ENCODE measurements around the gene IL17B.
A peak's percentile ranks its signal among the peaks of the same experiment; 100 is the strongest.

IL17B gene

DNA sequence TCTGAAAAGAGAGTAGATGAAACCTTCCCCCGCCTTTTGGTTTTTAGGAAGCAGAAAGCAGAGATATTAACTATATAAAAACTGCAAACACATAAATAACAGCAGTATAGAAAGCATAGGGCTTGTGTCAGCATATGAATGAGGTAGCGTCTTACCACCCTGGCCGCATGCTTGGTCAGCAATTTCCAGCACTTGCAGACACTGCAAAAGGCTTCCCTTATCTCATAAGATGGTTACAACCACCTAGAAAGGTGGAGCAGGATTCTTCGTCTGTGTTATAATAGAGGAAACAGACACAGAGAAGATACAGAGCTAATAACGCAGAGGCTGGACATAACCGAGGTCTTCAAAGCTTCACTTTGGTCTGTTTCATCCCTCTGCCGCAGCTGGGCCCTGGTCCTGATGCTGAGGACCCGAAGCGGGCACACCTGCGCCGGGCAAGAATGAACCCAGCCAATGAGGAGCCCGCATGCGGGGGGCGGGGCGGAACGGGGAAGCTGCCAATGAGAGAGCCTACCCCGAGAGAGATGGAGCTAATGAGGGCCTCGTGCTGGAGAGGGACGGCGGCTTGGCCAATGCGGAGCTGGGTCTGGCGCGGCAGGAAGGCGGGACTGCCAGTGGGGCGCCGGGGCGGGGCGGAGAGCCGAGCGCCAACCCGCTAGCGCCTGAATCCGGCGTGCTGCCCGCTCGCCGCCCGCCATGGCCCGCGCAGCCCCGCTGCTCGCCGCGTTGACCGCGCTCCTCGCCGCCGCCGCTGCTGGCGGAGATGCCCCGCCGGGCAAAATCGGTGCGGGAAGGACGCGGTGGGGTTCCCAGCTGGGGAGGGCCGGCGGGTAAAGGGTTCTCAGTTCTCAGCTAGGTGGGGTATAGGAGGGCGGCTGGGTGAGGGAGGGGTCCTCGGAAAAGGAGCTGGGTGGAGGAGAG lies 21.5 kb downstream of the IL17B start, which contains the start of gene PCYOX1L:
TSS of gene PCYOX1L (plus strand) at position 677 of the 924 bp plus-strand sequence. CDS start at position 700, 23 bp downstream.
- peak; percentile 95 to 97 for DNase-seq (ENCODE audit: low read depth in 2 of 2)
- H3K4me3 ChIP-seq (replicated peaks in 1 of 2; ENCODE audit: low read depth in 2 of 2, low read length in 2 of 2), result peak within 1 kb of the TSS; percentile 83 to 89
- TF ChIP-seq, protein P1, sequence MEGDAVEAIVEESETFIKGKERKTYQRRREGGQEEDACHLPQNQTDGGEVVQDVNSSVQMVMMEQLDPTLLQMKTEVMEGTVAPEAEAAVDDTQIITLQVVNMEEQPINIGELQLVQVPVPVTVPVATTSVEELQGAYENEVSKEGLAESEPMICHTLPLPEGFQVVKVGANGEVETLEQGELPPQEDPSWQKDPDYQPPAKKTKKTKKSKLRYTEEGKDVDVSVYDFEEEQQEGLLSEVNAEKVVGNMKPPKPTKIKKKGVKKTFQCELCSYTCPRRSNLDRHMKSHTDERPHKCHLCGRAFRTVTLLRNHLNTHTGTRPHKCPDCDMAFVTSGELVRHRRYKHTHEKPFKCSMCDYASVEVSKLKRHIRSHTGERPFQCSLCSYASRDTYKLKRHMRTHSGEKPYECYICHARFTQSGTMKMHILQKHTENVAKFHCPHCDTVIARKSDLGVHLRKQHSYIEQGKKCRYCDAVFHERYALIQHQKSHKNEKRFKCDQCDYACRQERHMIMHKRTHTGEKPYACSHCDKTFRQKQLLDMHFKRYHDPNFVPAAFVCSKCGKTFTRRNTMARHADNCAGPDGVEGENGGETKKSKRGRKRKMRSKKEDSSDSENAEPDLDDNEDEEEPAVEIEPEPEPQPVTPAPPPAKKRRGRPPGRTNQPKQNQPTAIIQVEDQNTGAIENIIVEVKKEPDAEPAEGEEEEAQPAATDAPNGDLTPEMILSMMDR (IDR thresholded peaks at IDR 0.05; ENCODE audit: low read depth, low read length), result no peak

DNA sequence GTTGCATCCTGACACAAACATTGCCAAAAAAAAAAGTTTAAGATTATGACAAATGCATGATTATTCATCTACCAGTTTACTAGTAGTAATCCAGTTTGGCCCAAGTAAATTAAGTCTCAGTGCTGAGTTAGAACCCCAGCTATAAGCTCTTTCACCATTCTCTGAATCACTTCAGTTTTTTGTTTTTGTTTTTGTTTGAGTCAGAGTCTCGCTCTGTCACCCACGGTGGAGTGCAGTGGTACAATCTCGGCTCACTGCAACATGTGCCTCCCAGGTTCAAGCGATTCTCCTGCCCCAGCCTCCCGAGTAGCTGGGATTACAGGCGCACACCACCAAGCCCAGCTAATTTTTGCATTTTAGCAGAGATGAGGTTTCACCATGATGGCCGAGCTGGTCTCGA lies 22.7 kb downstream of the IL17B start:
- H3K4me3 ChIP-seq (replicated peaks in 1 of 2; ENCODE audit: low read depth in 2 of 2, low read length in 2 of 2), result no peak overlapping the region
- peak in 1 of 2 donors; percentile 51 for DNase-seq (ENCODE audit: low read depth in 2 of 2)
- TF ChIP-seq, protein P1 (IDR thresholded peaks at IDR 0.05; ENCODE audit: low read depth, low read length), result no peak

DNA sequence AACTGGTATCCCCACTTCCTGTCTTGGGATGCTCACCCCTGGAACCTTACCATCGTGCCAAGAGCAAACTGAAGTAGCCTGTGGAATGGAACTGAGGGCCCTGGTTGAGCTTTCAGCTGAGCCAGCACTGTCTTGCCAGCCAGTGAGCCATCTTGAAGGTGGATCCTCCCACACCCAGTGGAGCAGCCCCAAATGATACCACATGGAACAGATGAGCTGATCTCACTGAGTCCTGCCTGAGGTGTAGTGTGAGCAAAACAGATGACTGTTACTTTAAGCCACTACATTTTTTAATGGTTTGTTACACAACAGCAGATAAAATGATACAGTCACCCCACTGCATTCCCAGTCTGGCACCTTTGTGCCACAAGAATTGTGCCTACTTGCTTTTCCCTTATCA lies 23.4 kb downstream of the IL17B start:
- TF ChIP-seq, protein P1 (IDR thresholded peaks at IDR 0.05; ENCODE audit: low read depth, low read length), result no peak
- DNase-seq (ENCODE audit: low read depth in 2 of 2), result no peak
- no peak overlapping the region for H3K4me3 ChIP-seq (replicated peaks in 1 of 2; ENCODE audit: low read depth in 2 of 2, low read length in 2 of 2)

DNA sequence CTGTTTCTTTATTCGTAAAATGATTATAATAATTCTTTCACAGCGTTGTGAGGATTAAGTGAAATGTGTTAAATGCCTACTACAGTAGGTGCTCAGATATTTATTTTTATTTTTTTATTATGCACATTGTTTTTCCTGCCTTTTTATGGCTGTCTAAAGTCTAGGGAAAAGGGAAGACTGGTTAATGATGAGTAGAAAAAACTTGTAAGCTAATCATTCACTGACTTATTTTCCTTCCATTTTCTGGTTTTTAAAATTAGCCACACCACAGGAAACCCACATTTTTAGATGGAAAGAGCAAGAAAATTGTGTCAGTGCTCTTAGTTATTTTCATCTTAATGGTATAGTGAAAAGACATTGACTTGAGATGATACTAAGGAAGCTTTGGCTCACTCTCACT lies 25.2 kb downstream of the IL17B start:
- DNase-seq (ENCODE audit: low read depth in 2 of 2), result no peak
- no peak overlapping the region for H3K4me3 ChIP-seq (replicated peaks in 1 of 2; ENCODE audit: low read depth in 2 of 2, low read length in 2 of 2)
- TF ChIP-seq, protein P1 (IDR thresholded peaks at IDR 0.05; ENCODE audit: low read depth, low read length), result no peak

DNA sequence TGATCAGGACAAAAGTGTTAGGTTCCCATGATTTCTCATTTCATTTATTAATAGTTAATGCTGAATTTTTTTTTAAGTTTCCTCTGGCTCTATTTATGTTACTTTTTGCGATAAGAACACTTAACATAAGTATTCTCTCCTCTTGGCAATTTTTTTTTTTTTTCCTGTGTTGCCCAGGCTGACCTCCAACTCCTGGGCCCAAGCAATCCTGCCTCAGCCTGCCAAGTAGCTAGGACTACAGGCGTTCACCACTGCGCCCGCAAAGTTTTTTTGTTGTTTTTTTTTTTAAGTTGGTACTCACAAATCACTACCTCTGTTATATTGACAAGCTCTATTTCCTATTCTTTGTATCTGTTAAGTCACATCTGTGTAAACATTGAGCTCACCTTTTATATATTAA lies 26.9 kb downstream of the IL17B start:
- DNase-seq (ENCODE audit: low read depth in 2 of 2), result no peak
- no peak overlapping the region for H3K4me3 ChIP-seq (replicated peaks in 1 of 2; ENCODE audit: low read depth in 2 of 2, low read length in 2 of 2)
- TF ChIP-seq, protein P1 (IDR thresholded peaks at IDR 0.05; ENCODE audit: low read depth, low read length), result no peak

DNA sequence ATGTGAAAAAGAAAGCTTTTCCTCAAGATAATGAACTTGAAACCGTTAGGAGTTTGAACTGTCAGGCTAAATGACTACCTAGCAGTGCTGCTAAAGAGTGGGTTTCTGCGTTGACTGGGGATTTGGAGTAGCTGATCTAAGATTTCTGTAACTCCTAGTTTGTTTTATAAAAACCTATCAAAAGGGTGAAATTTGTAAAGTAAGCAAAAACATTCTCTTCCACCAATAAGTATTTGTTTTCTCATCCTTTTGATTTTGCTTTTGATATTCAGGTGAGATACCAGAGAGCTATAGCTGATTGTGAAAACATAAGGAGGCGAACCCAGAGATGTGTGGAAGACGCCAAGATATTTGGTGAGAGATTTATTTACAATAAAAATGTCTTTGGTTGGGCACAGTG lies 29.7 kb downstream of the IL17B start:
- H3K4me3 ChIP-seq (replicated peaks in 1 of 2; ENCODE audit: low read depth in 2 of 2, low read length in 2 of 2), result no peak overlapping the region

More for the DNA sequence above, 29.7 kb downstream of the IL17B start:
- TF ChIP-seq, protein P1 (IDR thresholded peaks at IDR 0.05; ENCODE audit: low read depth, low read length), result no peak
- no peak for DNase-seq (ENCODE audit: low read depth in 2 of 2)
